Vagina (tissue), 2 donors: Measurements from ENCODE around the gene S100A8.

Experiments used
- POLR2A ChIP-seq, 2 donors: fragments of 450-650 bp; IDR thresholded peaks; one replicate each; pipeline ENCODE4 v1.6.1; 2017; ENCODE audit warnings: antibody characterized with exemption in 2 of 2, mild to moderate bottlenecking in 2 of 2, moderate library complexity in 2 of 2
- TF ChIP-seq, protein P1 (sequence below), 3 experiments: fragments of 450-650 bp in 2 of 3; fragments of 200-600 bp in 1 of 3; sonication (generic) in 1 of 3; IDR thresholded peaks; one replicate each; pipeline ENCODE4 v1.5.1; 2017 to 2019; ENCODE audit warnings: antibody characterized with exemption in 3 of 3, mild to moderate bottlenecking in 2 of 3, moderate library complexity in 2 of 3

DNA sequence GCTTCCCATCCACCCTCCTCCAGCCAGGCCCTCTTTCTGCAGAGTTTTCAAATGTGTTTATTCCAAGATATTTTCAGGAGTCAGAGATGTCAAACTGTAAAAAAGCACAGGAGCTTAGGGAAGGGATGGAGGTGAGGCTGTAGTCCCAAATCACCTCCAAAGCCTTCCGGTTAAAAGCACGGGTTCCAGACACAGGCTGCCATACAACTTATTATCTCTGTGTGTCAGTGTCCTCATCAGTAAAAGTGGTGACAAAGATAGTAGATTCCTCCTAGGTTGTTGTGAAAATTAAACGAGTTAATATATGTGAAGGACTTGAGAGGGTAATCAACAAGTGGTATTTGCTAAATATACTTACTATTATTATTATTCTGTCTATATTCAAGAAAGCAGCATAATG is 40.6 kb upstream of the S100A8 start:
- TF ChIP-seq, protein P1, sequence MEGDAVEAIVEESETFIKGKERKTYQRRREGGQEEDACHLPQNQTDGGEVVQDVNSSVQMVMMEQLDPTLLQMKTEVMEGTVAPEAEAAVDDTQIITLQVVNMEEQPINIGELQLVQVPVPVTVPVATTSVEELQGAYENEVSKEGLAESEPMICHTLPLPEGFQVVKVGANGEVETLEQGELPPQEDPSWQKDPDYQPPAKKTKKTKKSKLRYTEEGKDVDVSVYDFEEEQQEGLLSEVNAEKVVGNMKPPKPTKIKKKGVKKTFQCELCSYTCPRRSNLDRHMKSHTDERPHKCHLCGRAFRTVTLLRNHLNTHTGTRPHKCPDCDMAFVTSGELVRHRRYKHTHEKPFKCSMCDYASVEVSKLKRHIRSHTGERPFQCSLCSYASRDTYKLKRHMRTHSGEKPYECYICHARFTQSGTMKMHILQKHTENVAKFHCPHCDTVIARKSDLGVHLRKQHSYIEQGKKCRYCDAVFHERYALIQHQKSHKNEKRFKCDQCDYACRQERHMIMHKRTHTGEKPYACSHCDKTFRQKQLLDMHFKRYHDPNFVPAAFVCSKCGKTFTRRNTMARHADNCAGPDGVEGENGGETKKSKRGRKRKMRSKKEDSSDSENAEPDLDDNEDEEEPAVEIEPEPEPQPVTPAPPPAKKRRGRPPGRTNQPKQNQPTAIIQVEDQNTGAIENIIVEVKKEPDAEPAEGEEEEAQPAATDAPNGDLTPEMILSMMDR (IDR thresholded peaks at IDR 0.05): no peak
- no peak for TF ChIP-seq POLR2A (IDR thresholded peaks at IDR 0.05)
